Measurements from ENCODE around the gene LAMA5.

The LAMA5 gene

GRCh38 chr20:62362991-62363919 is 3.9 kb downstream of the LAMA5 start:
- no peak for TF ChIP-seq CTCF (conservative IDR thresholded peaks at IDR 0.05; ENCODE audit: low read length)
- DNase-seq (ENCODE audit: low read depth): no peak
- no peak overlapping the region for H3K4me3 ChIP-seq (ENCODE audit: low read length)

- TF ChIP-seq CTCF (conservative IDR thresholded peaks at IDR 0.05; ENCODE audit: low read length): no peak
- no peak overlapping the region for H3K4me3 ChIP-seq (ENCODE audit: low read length)
- DNase-seq (ENCODE audit: low read depth): no peak
Observed at GRCh38 chr20:62362590-62362940, 4.5 kb downstream of the LAMA5 start.

- no peak for DNase-seq (ENCODE audit: low read depth)
- no peak overlapping the region for H3K4me3 ChIP-seq (ENCODE audit: low read length)
- no peak for TF ChIP-seq CTCF (conservative IDR thresholded peaks at IDR 0.05; ENCODE audit: low read length)
Observed at GRCh38 chr20:62361799-62362589, 5.1 kb downstream of the LAMA5 start.

GRCh38 chr20:62360854-62361798 is 6.0 kb downstream of the LAMA5 start:
- DNase-seq (ENCODE audit: low read depth): no peak
- no peak overlapping the region for H3K4me3 ChIP-seq (ENCODE audit: low read length)
- TF ChIP-seq CTCF (conservative IDR thresholded peaks at IDR 0.05; ENCODE audit: low read length): no peak

- no peak for TF ChIP-seq CTCF (conservative IDR thresholded peaks at IDR 0.05; ENCODE audit: low read length)
- DNase-seq (ENCODE audit: low read depth): no peak
- H3K4me3 ChIP-seq (ENCODE audit: low read length): no peak overlapping the region
Observed at GRCh38 chr20:62359491-62360121, 7.5 kb downstream of the LAMA5 start.

- no peak overlapping the region for H3K4me3 ChIP-seq (ENCODE audit: low read length)
- TF ChIP-seq CTCF (conservative IDR thresholded peaks at IDR 0.05; ENCODE audit: low read length): no peak
- no peak for DNase-seq (ENCODE audit: low read depth)
Observed at GRCh38 chr20:62359043-62359490, 8.0 kb downstream of the LAMA5 start.
